ENCODE measurements around the gene ENTPD6.
"Not testable (repeated sequence)": the region's sequence is repeated elsewhere in the genome, so short reads cannot be mapped to it uniquely, and the experiment has no call there.

The ENTPD6 gene

DNA sequence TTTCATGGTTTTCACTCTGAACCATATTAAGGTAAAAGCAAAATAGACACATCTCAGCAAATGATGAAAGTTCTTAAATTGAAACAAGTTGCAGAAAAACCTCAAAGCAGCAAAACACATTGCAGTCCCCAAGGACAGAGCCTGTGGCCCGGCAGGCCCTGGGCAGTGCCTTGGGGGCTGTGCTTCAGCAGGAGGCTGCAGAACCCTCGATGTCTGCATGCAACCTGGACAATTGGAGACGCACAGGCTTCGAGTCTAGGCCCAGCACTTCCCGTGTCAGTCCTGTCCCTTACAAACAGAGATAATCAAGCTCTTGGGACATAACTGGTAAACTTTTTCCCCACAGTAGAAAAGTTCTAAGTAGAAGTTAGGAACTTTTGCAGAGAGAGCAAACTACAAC, 61.6 kb downstream of the ENTPD6 start:
- ATAC-seq (no peak), DNase-seq (no peak)

DNA sequence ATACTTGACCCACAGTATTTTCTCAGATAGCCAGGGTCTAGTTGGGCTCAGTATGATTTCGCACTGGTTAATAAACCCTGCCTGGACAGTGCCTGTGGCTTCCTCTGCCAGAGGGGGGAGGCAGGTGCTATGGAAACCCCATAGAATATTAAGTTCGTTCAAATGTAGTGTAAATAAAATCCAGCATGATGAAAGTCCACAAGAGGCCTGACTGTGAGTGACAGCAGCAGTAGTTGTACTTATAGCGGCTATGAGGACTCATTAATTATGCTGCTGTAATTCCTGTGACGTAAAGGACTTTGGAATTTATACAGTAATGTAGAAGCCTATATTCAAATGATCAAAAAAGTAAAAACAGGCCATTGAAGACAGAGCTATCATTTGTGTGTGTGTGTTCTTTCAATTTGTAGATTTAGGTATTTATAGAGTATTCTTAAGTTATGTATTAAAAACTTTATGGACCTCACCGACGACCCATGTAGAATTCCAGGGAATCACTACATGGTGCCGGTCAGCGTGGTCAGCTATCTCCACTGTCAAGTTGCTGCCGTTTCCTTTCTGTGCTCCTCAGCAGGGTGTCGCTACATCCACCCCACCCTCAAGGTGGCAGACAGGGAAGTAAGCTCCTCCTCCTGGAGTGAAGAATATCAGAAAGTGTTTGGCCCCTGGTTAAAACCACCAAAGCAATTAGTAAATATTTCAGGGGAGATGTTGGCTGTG, 62.4 kb downstream of the ENTPD6 start:
- DNase-seq (no peak), ATAC-seq (no peak)

DNA sequence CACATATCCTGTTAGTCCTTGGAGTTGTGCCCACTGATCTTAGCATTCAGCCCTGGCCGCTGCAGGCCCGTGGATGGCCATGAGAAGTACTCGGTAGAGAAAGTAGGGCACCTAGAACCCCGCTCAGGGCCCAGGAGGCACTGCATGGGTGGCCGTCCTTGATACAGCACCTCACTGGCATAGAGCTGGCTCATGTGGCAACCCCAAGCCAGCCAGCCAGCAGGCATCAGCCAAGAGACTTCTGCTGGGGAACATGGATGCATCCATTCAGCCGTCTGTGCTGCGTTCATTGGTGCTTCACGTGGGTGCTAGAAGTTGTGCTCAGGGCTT, 62.9 kb downstream of the ENTPD6 start:
- DNase-seq (no peak), ATAC-seq (no peak)

DNA sequence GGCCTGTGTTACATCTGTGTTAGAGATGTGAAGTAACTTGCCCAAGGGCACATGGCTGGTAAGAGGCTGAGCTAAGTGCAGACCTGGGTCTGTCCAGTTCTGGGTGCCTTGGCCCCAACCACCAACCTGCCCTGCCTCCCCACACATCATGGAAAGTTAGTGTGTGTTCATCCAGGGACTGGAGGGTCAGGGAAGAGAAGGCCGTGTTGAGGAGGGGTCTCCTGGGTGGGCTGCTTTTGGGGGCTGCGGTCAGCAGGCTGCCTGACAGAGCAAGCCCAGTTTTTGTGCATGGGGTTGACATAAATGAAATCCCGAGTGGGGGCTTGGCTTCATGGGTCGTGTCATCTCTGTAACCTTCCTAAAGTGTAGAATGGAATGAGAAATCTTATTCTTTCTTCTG, 63.3 kb downstream of the ENTPD6 start:
- DNase-seq (no peak), ATAC-seq (no peak)

DNA sequence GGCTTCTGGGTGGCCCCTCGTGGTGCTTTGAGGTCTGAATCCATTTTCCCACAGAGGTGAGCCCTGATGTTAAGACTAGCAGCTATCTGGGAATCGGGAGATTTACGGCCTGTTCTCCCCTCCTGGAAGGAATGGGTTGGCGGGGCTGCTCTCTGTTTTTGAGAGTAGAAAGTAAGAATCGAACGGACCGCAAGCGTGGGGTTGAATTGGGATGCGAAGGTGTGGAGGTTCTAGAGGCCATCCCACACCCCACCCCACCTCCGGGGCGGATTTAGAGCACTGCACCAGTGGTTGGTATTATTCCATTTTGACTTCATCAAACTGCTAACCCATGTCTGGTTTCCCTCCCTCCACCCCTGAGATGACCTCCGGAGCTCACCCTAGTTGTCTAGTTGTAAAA, 63.8 kb downstream of the ENTPD6 start:
- ATAC-seq (peak; percentile 33), DNase-seq (no peak)

DNA sequence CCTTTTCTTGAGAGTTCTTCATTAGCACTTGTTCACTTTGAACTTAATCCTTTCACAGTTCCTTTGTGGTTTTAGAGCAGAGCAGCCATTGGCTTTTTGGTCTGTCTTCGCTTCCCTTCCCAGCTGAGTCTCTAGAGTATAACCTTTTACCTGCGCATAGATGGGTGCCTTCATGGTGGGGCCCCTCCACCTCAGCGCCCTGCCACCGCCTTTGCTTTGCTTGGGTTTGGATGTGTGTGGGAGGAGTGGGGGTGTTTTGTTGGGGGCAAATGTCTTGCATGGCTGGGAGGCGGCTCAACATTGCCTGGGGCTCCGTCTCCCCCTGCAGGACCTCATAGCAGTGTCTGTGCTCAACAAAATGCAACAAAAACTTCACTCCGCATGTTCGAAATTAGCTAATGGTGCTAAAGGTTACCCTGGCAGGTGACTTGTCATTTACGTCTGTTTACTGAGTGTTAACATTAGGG, 64.3 kb downstream of the ENTPD6 start:
- ATAC-seq = peak; percentile 83

DNA sequence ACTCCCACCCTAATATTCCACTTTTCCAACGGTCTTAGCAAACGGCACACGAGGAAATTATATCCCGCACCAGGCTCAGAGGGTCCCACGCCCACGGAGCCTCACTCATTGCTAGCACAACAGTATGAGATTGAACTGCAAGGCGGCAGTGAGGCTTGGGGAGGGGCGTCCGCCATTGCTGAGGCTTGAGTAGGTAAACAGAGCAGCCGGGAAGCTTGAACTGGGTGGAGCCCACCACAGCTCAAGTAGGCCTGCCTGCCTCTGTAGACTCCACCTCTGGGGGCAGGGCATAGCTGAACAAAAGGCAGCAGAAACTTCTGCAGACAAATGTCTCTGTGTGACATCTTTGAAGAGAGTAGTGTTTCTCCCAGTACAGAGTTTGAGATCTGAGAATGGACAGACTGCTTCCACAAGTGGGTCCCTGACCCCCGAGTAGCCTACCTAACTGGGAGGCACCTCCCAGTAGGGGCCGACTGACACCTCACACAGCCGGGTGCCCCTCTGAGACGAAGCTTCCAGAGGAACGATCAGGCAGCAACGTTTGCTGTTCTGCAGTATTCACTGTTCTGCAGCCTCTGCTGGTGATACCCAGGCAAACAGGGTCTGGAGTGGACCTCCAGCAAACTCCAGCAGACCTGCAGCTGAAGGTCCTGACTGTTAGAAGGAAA, 65.4 kb downstream of the ENTPD6 start:
- ATAC-seq, DNase-seq: not testable (repeated sequence)

More for the DNA sequence above, 64.3 kb downstream of the ENTPD6 start:
- peak; percentile 44 for DNase-seq

DNA sequence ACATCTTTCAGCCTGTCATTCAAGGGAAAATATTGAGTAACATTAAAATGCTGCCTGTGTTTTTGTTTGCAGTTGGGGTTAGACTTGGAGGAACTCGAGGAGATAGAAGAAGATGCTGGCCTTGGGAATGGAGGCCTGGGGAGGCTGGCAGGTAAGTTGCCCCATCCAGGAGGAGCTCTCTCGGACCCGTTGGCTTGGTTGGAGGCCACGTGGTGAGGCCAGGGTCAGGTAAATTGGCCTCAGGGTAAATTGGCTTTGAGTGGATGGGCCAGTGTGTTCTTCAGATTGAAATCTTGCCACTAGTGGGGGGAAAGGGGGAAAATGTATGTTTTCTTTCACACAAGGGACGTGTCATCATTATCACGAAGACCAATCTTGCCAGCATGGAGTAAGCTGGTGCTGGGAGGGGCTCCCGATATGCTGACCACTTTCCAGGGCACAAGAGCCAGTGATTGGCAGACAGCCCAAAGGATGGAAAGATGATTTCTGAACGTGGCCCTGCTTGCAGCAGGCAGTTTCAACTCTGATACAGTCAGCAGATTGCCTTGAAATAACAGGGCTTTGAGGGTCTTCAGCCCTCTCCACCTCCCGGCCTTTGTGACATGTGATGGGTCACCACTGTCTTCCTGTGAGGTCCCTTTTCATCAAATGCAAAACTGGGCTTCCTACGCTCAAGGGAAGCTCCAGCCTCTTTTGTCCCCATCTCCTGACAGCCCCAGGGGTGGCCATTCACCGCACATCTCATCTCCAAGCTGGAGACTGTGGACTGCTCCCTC, 73.7 kb downstream of the ENTPD6 start:
- ATAC-seq (no peak), DNase-seq (no peak)

DNA sequence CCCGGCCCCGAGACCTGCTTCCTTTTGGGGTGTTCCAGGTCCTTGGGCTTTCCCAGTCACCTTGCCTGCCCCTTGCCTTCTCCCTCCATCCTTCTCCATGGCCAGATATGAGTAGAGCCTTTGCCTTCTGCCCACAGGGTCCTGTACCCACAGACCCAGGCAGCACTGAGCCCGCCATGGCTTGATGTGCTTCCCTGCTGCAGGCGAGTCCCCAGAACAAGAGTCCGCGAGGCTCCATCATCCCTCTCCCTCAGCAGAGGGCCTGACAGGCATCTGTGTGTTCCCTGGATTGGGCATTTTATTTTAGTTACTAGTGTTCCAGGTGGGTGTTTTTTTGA, 74.3 kb downstream of the ENTPD6 start:
- no peak for ATAC-seq

DNA sequence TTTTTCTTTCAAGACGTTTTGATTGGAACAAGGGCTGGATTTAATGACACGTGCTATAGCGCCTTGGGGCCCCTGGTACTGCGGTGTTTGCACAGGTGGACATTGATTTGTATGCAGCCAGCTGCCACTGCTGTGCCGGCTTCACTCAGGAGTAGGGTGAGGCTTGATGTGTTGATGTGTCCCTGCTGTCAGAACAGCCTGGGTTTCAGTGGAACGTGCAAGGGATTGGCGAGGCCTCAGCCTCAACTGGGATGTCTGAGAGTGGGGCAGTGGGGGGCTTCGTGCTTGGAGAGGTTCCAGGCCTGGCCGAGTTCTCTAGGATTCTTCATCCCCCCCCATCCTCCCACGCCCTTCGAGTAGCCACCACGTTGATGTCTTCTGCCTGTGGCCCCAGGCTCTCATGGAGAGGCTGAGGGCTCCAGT, 75.3 kb downstream of the ENTPD6 start:
- no peak for ATAC-seq
- no peak for DNase-seq

More for the DNA sequence above, 74.3 kb downstream of the ENTPD6 start:
- DNase-seq = no peak

DNA sequence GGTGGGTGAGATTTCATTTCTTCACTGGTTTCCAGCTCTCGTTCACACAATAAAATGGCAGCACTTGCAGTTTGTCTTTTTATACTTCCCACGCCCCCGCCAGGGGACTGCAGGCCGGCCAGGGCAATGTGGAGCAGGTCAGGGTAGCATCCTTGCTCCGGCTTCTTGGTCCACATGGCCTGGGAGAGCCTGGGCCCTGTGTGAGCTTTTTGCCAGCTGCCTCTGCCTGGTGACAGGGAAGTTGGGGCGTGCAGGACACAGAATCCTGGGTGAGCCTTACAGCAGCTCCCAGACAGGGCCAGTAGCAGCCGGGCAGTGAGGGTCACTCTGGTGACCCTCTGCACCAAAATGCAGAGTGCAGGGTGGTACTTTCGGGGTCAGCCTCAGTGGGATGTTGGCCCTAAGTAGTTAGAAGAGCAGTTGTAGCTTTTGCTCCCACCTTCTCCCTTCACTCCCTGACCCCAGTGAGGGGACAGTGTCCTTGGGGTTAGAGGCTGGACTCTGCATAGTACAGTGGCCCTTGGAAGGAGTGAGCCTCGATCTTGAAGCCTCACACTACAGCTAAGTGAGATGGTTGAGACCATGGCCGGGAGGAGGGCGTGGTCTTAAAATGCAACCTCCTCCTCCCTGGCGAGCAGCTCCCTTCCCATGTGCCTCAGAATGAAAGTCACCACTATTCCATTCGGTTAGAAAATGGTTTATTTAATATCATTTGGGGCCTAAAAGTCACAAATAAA, 76.1 kb downstream of the ENTPD6 start:
- no peak for ATAC-seq

DNA sequence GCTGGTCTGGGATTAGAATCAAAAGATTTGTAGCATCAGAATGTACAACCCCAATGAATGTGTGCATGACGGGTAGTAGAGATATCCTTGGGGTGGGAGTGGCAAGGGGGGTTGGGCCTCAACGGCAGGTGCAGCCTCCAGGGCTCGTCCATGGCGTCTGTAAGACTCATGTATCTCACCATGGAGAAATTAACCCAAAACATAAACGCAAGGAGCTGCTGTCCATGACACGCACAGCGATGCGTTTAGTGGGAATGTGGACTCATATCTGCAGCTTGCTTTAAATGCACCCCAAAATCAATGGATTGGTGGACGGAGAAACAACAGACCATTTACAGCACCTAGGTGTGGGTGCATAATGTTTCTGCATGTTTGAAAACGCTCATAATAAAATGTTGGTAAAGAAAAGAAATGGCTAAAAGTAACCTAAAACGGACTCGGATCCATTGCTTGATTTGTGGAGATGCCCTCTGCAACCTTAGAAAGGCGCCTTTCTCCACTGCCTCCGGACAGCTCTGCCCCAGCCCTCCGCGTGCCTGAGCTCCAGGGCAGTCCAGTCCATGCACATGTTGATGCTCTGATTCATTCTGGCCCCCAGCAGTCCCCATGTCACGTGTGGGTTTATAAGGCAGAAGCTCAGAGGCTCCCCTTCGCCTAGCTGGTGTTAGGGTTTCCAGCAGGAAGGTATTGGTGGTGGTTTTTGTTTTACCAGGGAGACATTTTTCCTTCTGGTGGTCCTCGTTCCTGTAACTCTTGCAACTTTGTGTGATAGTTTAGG, 76.9 kb downstream of the ENTPD6 start:
- DNase-seq = no peak
- ATAC-seq = no peak

More for the DNA sequence above, 76.1 kb downstream of the ENTPD6 start:
- no peak for DNase-seq

DNA sequence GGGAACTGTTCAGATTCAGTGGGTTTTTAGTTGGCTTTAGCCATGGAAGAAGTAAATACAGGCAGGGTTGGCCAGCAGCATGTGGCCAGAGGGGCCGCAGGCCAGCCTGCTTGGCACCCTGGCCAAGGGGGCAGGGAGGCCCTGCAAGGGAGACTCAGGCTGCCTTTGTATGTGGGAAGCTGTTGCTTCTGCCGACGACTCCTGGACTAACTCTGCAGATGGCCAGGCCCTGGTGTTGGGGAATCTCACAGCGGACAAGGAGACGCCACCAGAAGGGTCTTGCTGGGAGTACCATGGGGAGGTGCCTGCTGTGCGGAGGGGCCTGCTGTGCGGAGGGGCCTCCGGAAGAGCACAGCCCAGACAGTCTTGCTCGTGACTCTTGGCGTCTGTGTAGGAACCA, 77.5 kb downstream of the ENTPD6 start:
- ATAC-seq = no peak
- no peak for DNase-seq

DNA sequence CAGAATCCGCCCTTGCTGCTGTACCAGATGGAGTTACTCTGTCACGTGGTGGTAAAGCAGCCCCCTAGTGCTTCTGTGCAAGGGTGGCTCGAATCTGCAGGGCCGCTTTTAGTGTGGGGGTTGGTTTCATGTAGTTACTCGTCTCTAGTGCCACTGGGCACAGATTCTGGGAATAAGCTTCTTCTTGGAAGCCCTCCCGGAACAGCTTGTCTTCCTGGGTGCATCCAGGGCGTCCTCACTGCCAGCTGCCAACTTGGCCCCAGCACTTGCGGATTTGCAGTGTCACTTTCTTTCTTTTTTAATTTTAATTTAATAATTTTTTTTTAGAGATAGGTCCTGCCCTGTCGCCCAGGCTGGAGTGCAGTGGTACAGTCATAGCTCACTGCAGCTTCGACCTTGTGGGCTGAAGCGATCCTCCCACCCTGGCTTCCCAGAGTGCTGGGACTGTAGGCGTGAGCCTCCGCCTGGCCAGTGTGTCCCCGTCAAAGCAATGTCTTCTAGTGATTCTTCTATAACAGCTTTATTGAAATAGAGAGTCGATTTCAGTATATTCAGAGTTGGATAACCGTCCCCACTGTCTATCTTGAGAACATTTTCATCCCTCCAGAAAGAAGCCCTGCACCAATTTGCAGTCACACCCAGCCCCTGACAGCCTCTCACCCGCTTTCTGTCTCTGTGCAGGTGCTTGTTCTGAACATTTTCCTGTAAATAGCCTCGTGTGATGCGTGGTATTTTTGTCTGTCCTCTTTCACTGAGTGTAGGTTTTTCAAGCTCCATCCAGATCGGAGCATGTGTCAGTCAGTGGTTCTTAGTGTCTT, 78.2 kb downstream of the ENTPD6 start:
- no peak for ATAC-seq

DNA sequence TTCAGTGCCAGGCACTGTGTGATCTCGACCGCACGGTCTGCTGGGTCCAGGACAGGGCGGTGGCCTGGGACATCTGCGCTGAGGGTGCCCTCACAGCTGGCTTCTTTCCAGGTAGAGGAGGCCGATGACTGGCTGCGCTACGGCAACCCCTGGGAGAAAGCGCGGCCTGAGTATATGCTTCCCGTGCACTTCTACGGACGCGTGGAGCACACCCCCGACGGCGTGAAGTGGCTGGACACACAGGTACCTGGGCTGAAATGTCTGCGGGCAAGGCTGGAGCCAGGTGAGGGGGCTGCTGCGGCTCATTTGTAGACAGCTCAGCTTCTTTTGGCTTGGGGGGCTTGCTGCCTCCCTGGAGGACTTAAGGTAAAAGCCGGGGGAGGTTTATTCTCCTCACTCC, 79.0 kb downstream of the ENTPD6 start:
- DNase-seq = no peak
- ATAC-seq = no peak

More for the DNA sequence above, 78.2 kb downstream of the ENTPD6 start:
- DNase-seq = no peak

DNA sequence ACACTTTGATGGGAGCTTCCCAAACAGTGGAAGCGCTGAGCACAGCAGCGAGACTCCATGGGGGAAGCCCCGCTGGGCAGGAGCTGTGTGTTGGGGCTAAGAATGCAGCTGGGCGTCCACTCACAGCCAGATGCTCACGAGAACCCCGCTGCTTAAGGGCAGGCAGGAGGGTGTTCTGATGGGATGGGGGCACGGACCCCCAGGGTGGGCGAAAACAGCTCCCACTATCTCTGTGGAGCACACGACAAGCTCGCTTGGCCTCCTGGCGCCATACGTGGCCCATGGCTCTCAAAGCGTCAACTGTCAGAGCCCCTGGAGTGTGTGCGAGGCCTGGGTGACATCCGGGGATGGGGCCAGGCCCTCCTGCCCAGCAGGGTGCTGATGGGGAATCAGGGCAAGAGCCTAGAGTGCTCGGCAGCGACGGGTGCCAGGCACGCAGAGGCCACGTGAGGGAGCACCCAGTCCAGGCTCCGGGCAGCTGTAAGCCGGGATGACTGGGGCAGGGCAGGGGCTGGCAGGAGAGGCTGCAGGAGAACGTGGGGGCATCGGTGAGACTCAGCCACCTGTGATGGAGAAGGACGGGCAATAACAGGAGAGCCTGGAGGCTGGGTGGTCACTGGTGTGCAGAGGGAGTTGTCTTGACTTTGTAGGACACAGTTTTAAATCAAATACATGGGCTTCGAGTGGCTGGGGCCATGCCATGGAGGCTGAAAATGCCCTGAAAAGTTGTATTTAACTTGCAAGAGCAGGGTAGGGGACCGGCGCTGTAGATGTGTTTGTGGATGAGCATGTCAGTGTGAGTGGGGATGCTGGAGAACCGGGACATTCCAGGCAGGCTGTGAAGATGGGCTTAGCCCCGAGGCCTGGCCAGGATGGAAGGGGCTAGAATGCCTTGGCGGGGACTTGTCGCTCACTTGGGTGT, 79.6 kb downstream of the ENTPD6 start:
- DNase-seq (no peak), ATAC-seq (no peak)

DNA sequence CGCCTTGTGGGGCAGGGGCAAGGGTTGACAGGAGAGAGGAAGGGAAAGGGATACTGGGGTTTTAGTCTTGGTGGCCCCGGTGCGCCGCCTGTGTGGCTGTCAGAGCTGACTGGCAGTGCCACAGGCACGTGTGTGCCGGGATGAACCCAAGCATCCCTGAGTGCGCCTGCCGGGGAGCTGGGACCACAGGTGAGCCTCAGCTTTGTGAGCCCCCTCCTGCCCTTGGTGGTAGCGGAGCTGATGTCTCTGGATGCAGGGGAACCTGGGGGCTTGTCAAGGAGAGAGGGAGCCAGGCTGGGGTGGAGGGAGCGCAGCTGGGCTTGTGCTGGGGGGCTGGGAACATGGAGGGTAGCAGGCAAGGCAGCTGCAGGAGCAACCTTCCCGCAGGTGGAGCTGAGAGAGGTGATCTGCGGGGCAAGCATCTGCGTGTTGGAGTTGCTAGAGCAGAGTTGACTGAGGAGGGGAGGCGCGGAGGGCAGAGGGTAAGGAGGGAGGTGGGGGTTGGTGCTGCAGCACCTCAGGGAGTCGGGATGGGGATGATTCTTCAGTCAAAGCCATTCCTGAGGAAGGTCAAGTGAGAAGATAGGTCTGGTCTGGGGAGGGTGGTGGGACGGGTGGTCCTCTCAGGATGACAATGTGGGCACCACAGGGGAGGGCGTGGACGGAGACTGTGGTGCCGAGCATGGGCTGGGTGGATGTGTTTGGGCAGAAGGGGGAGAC, 80.5 kb downstream of the ENTPD6 start:
- DNase-seq (no peak), ATAC-seq (no peak)
